HL-60 (cell line): ENCODE measurements around the gene NEGR1.

Experiments used
- CTCF ChIP-seq: IDR thresholded peaks from one replicate; pipeline ENCODE4 v1.5.1; 2011; ENCODE audit warnings: low read length, control low read depth, inconsistent platforms; ENCODE audit not compliant: insufficient read depth
- GABPA ChIP-seq: IDR thresholded peaks from 2 replicates; pipeline ENCODE4 v1.6.1; 2012; ENCODE audit warnings: low read depth
- POLR2AphosphoS5 ChIP-seq: IDR thresholded peaks from 2 replicates; pipeline ENCODE4 v1.6.1; 2012; ENCODE audit warnings: low read depth

- TF ChIP-seq CTCF = no peak
- TF ChIP-seq POLR2AphosphoS5 = no peak
- TF ChIP-seq GABPA = no peak
Observed at GRCh38 chr1:71940261-71940660, 342.1 kb downstream of the NEGR1 start.
